K562 (cell line): Measurements from ENCODE around the gene NLK. TPM values are rescaled to one million over a fixed set of nuclear protein-coding genes. Genes with fewer than 3 reads are reported as not detected.

ENCODE experiments used
- DDX20 ChIP-seq: fragments of 450-650 bp; IDR thresholded peaks from 2 replicates; pipeline ENCODE4 v1.6.1; 2016; ENCODE audit warnings: missing genetic modification characterization, low read depth, mild to moderate bottlenecking, missing compliant biosample characterization, moderate library complexity
- ETV1 ChIP-seq: fragments of 450-650 bp; conservative IDR thresholded peaks from 2 replicates; pipeline ENCODE4 v1.6.1; 2016; ENCODE audit warnings: missing genetic modification characterization, control low read depth, low read depth, missing compliant biosample characterization
- GATAD2B ChIP-seq: fragments of 450-650 bp; IDR thresholded peaks from 2 replicates; pipeline ENCODE4 v1.6.1; 2017; ENCODE audit warnings: mild to moderate bottlenecking, borderline replicate concordance
- HCFC1 ChIP-seq: IDR thresholded peaks from 2 replicates; pipeline ENCODE4 v1.6.1; 2012; ENCODE audit warnings: low read depth, low read length, improper control_type of control experiment
- HNRNPL ChIP-seq: fragments of 200-400 bp; formaldehyde crosslinking; IDR thresholded peaks from 2 replicates; pipeline ENCODE4 v1.6.1; 2017; ENCODE audit warnings: low read depth, mild to moderate bottlenecking, low read length
- MEF2D ChIP-seq: conservative IDR thresholded peaks from 2 replicates; pipeline ENCODE4 v1.6.1; 2016; ENCODE audit warnings: low read depth, missing genetic modification characterization, missing compliant biosample characterization
- NR2C1 ChIP-seq, 2 experiments: fragments of 450-650 bp; IDR thresholded peaks; 2 replicates each; pipeline ENCODE4 v1.6.1; 2017; ENCODE audit warnings: mild to moderate bottlenecking in 2 of 2, antibody characterized with exemption in 1 of 2, inconsistent platforms in 1 of 2, missing compliant biosample characterization in 1 of 2, missing genetic modification characterization in 1 of 2
- NR2C2 ChIP-seq, 2 experiments: fragments of 200-800 bp in 1 of 2; sonication (Bioruptor generic) in 1 of 2; sonication (generic) in 1 of 2; formaldehyde crosslinking in 1 of 2; IDR thresholded peaks; 2 replicates each; pipeline versions ENCODE4 v1.6.1 to v1.8.0; 2016 to 2022; ENCODE audit warnings: mild to moderate bottlenecking in 1 of 2, missing compliant biosample characterization in 1 of 2, missing genetic modification characterization in 1 of 2, missing genetic modification reagents in 1 of 2
- NR4A1 ChIP-seq, 2 experiments: fragments of 250-450 bp in 1 of 2; fragments of 450-650 bp in 1 of 2; sonication (Bioruptor Pico) in 1 of 2; IDR thresholded peaks; 2 replicates each; pipeline versions ENCODE4 v1.4.0 to v1.6.1; 2016 to 2020; ENCODE audit warnings: mild to moderate bottlenecking in 2 of 2, missing compliant biosample characterization in 1 of 2, missing genetic modification characterization in 1 of 2, moderate library complexity in 1 of 2
- PHF21A ChIP-seq: fragments of 450-650 bp; IDR thresholded peaks from 2 replicates; pipeline ENCODE4 v1.6.1; 2017; ENCODE audit warnings: low read depth, borderline replicate concordance
- RBM15 ChIP-seq: fragments of 200-400 bp; formaldehyde crosslinking; IDR thresholded peaks from 2 replicates; pipeline ENCODE4 v1.6.1; 2018; ENCODE audit warnings: mild to moderate bottlenecking, low read length, moderate library complexity; ENCODE audit not compliant: insufficient read depth
- SIN3A ChIP-seq, 2 experiments: fragments of 150-350 bp in 1 of 2; IDR thresholded peaks; 2 replicates each; pipeline ENCODE4 v1.6.1; 2011 to 2016; ENCODE audit warnings: borderline replicate concordance in 2 of 2, low read depth in 2 of 2, low read length in 2 of 2, mild to moderate bottlenecking in 2 of 2, moderate library complexity in 2 of 2; ENCODE audit not compliant: control insufficient read depth in 1 of 2
- SREBF1 ChIP-seq: fragments of 150-350 bp; IDR thresholded peaks from 2 replicates; pipeline ENCODE4 v1.6.1; 2014; ENCODE audit warnings: antibody characterized with exemption, low read depth, low read length, borderline replicate concordance
- SRF ChIP-seq, 2 experiments: fragments of 250-450, 450-650 bp in 1 of 2; sonication (Bioruptor Pico) in 1 of 2; sonication (generic) in 1 of 2; formaldehyde crosslinking; IDR thresholded peaks; 2 replicates each; pipeline versions ENCODE4 v1.5.0 to v1.5.1; 2020 to 2022; ENCODE audit warnings: mild to moderate bottlenecking in 1 of 2, missing genetic modification reagents in 1 of 2
- SUPT5H ChIP-seq: fragments of 450-650 bp; IDR thresholded peaks from 2 replicates; pipeline ENCODE4 v1.6.1; 2016
- TCFL5 ChIP-seq: fragments of 250-450 bp; sonication (Bioruptor Pico); conservative IDR thresholded peaks from 2 replicates; pipeline ENCODE4 v1.6.1; 2021; ENCODE audit warnings: mild to moderate bottlenecking, moderate library complexity, matching md5 sums
- TFAM ChIP-seq: fragments of 250-450 bp; sonication (Bioruptor Pico); conservative IDR thresholded peaks from 2 replicates; pipeline ENCODE4 v1.5.0; 2021; ENCODE audit warnings: mild to moderate bottlenecking, moderate library complexity
- THRB ChIP-seq: fragments of 450-650 bp; formaldehyde crosslinking; conservative IDR thresholded peaks from 2 replicates; pipeline ENCODE4 v1.4.0; 2022; ENCODE audit warnings: mild to moderate bottlenecking, missing genetic modification characterization
- ZC3H11A ChIP-seq: IDR thresholded peaks from 2 replicates; pipeline ENCODE4 v1.6.1; 2012; ENCODE audit warnings: low read depth, low read length, improper control_type of control experiment
- ZNF133 ChIP-seq: fragments of 250-450 bp; sonication (Bioruptor Pico); IDR thresholded peaks from 2 replicates; pipeline ENCODE4 v1.4.0; 2020; ENCODE audit warnings: mild to moderate bottlenecking
- ZNF140 ChIP-seq: fragments of 250-450 bp; sonication (Bioruptor Pico); IDR thresholded peaks from 2 replicates; pipeline ENCODE4 v1.8.0; 2021; ENCODE audit warnings: moderate library complexity, mild to moderate bottlenecking, inconsistent platforms
- ZNF217 ChIP-seq: sonication (generic); formaldehyde crosslinking; IDR thresholded peaks from 2 replicates; pipeline ENCODE4 v1.8.0; 2022; ENCODE audit warnings: mild to moderate bottlenecking, missing genetic modification reagents
- ZNF3 ChIP-seq: fragments of 250-450 bp; sonication (Bioruptor Pico); IDR thresholded peaks from 2 replicates; pipeline ENCODE4 v1.5.0; 2021; ENCODE audit warnings: mild to moderate bottlenecking, moderate library complexity
- ZNF707 ChIP-seq: fragments of 250-450 bp; sonication (Bioruptor Pico); conservative IDR thresholded peaks from 2 replicates; pipeline ENCODE4 v1.8.0; 2022; ENCODE audit warnings: inconsistent platforms, mild to moderate bottlenecking, moderate library complexity
- ZNF75A ChIP-seq: fragments of 450-650 bp; formaldehyde crosslinking; IDR thresholded peaks from 2 replicates; pipeline ENCODE4 v1.4.0; 2020; ENCODE audit warnings: mild to moderate bottlenecking
- polyA plus RNA-seq, 8 experiments: library from polyadenylated mRNA; depleted of rRNA in 4 of 8; stranded (reverse) in 5 of 8; unstranded in 3 of 8; fragments of >200 nt; fragmentation: Nextera tagmentation in 2 of 8; fragmentation: Illumina TruSeq in 1 of 8; extraction: Ambion mirVana in 2 of 8; extraction: Trizol in 1 of 8; gene quantifications; 2 replicates each; pipeline versions ENCODE4 v1.2.1 to v1.2.3, GENCODE V29; 2011 to 2014; ENCODE audit warnings: inconsistent platforms in 1 of 8, missing spikeins in 1 of 8
- total RNA-seq, 7 experiments: library from RNA; depleted of rRNA in 6 of 7; stranded (reverse); fragments of >200 nt in 6 of 7; fragmentation: Illumina TruSeq in 2 of 7; extraction: Trizol in 2 of 7; gene quantifications; 2 replicates each; pipeline versions ENCODE4 v1.2.1 to v1.2.3, GENCODE V29; 2011 to 2021; ENCODE audit warnings: low replicate concordance in 1 of 7
- TF ChIP-seq, protein P1 (sequence below): sonication (generic); formaldehyde crosslinking; IDR thresholded peaks from 2 replicates; pipeline ENCODE4 v1.8.0; 2022; ENCODE audit warnings: mild to moderate bottlenecking, missing genetic modification reagents

Gene NLK
- total and polyA plus RNA-seq, 9 of the 15 experiments (the other 6 are each of a cell fraction or from before 2014, with no cell fraction given): 10.9 to 59.6 (median 26.7) TPM

- TF ChIP-seq SREBF1: no peak
- TF ChIP-seq HNRNPL: no peak
- TF ChIP-seq ZNF75A (CRISPR knock-in tag): no peak
- TF ChIP-seq NR2C2 (CRISPR knock-in tag; IDR thresholded peaks at IDR 0.05): peak; percentile 72; the same call in 1 of the 2 replicates
- peak; percentile 51; the same call in 1 of the 2 replicates for TF ChIP-seq NR2C2 (tag; IDR thresholded peaks at IDR 0.05)
- TF ChIP-seq ZNF707 (CRISPR knock-in tag): no peak
- no peak for TF ChIP-seq SUPT5H
- no peak for TF ChIP-seq TFAM (CRISPR knock-in tag)
- TF ChIP-seq GATAD2B: no peak
- peak; percentile 48; the same call in 1 of the 2 replicates for TF ChIP-seq ETV1
- no peak for TF ChIP-seq PHF21A
- TF ChIP-seq NR2C1 (IDR thresholded peaks at IDR 0.05): peak; percentile 55; the same call in 1 of the 2 replicates
- peak; percentile 79 for TF ChIP-seq NR2C1 (tag; IDR thresholded peaks at IDR 0.05)
- no peak for TF ChIP-seq ZNF217 (CRISPR knock-in tag)
- TF ChIP-seq, protein P1, sequence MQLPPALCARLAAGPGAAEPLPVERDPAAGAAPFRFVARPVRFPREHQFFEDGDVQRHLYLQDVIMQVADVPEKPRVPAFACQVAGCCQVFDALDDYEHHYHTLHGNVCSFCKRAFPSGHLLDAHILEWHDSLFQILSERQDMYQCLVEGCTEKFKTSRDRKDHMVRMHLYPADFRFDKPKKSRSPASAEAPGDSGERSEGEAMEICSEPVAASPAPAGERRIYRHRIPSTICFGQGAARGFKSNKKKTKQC (CRISPR knock-in tag): peak; percentile 88
- no peak for TF ChIP-seq ZC3H11A
- TF ChIP-seq ZNF140 (CRISPR knock-in tag): no peak
- peak in 1 of 2 experiments; percentile 87; a peak in 2 of 4 replicates for TF ChIP-seq SRF (CRISPR knock-in tag; IDR thresholded peaks at IDR 0.05)
- no peak for TF ChIP-seq ZNF3
- TF ChIP-seq TCFL5 (CRISPR knock-in tag): no peak
- no peak for TF ChIP-seq THRB (CRISPR knock-in tag)
- TF ChIP-seq NR4A1 (CRISPR knock-in tag; IDR thresholded peaks at IDR 0.05): no peak
- 0 out of 2 replicates have a peak, but pooled peaks have one; percentile 35 for TF ChIP-seq NR4A1 (tag; IDR thresholded peaks at IDR 0.05)
- 0 out of 2 replicates have a peak, but pooled peaks have one; percentile 60 for TF ChIP-seq DDX20 (tag)
- TF ChIP-seq ZNF133 (CRISPR knock-in tag): no peak
- TF ChIP-seq HCFC1: peak; percentile 47; the same call in 1 of the 2 replicates
- 0 out of 2 replicates have a peak, but pooled peaks have one; percentile 23 for TF ChIP-seq MEF2D (tag)
- no peak for TF ChIP-seq RBM15
- TF ChIP-seq SIN3A (IDR thresholded peaks at IDR 0.05; ENCODE audit: borderline replicate concordance in 2 of 2, control insufficient read depth in 1 of 2, low read depth in 2 of 2, low read length in 2 of 2): peak in 1 of 2 experiments; percentile 95; a peak in 2 of 4 replicates
Measured at GRCh38 chr17:28008513-28008912, 34.0 kb upstream of the NLK start (continued).
